Colonic mucosa (tissue), 4 donors: ENCODE measurements around the gene AIG1. TPM values are rescaled to one million over a fixed set of nuclear protein-coding genes. Genes with fewer than 3 reads are reported as not detected.
A peak's percentile ranks its signal among the peaks of the same experiment; 100 is the strongest.

Source experiments
- DNase-seq: peaks from one replicate; pipeline ENCODE4 v3.0.0-alpha.2; 2020
- H3K27ac ChIP-seq: fragments of 200-600 bp; one replicate; pipeline ENCODE4 v1.8.0; 2021
- H3K27me3 ChIP-seq: fragments of 200-600 bp; one replicate; pipeline ENCODE4 v1.8.0; 2021
- H3K36me3 ChIP-seq: fragments of 200-600 bp; one replicate; pipeline ENCODE4 v1.8.0; 2021
- H3K4me1 ChIP-seq: fragments of 200-600 bp; one replicate; pipeline ENCODE4 v1.8.0; 2021; ENCODE audit warnings: mild to moderate bottlenecking
- H3K4me3 ChIP-seq: fragments of 200-600 bp; one replicate; pipeline ENCODE4 v1.8.0; 2021
- H3K9ac ChIP-seq, 2 donors: one replicate each; pipeline ENCODE4 v1.7.0; 2013; ENCODE audit warnings: control low read depth in 2 of 2, low read depth in 2 of 2, low read length in 2 of 2
- H3K9me3 ChIP-seq: fragments of 200-600 bp; one replicate; pipeline ENCODE4 v1.8.0; 2021
- CTCF ChIP-seq: fragments of 200-600 bp; IDR thresholded peaks from one replicate; pipeline ENCODE4 v1.8.0; 2022; ENCODE audit warnings: antibody characterized with exemption, mild to moderate bottlenecking
- intact Hi-C: fragments of 100-400 bp; cut with DNase I; formaldehyde crosslinking; loops from one replicate; pipeline ENCODE4 v1.14.1; 2022
- total RNA-seq, 2 donors: library from RNA; stranded (reverse); fragmentation: NEBNext Ultra II Directional in 1 of 2; extraction: Animal tissue kit (Norgen Biotek cat#: 25700) in 1 of 2; gene quantifications; one replicate each; pipeline ENCODE4 v1.2.1, GENCODE V29; 2021
- donor health status: healthy.
- donor health status: DM: no; HTN: no; CAD: no.
- donor health status: DM: no; HTN: no; CAD: no.

The AIG1 gene
- total RNA-seq, 2 donors from 2014 or later, result 24.2 to 28.8 TPM

DNA sequence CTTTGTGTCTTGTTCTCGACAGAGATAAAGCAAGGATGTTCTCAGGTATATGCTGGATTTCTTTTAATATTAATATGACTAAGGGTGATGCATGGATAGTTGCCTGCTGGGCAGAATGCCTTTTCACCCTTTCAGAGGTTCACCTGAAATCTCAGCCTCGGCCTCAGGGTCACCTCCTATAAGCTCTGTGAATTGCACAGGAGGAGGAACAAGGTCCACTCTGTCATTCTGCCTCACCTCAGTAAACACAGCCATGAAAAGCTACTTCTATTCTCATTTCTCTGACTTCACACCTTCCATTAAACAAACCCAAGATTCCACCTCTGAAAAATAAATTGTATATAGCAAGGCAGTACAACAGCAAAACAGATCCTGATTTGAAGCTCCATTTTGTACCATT is 38.1 kb upstream of the AIG1 start:
- no peak overlapping the region for H3K27ac ChIP-seq
- TF ChIP-seq CTCF, result no peak
- intact Hi-C loops, result no loop called here
- no peak overlapping the region for H3K4me3 ChIP-seq
- H3K4me1 ChIP-seq, result no peaks in the 10 kb centered on the region
- H3K9ac ChIP-seq, result no peak overlapping the region
- H3K27me3 ChIP-seq, result no peaks in the 10 kb centered on the region
- no peak for DNase-seq
- H3K36me3 ChIP-seq, result no peaks in the 10 kb centered on the region
- H3K9me3 ChIP-seq, result no peaks in the 10 kb centered on the region

- no peaks in the 10 kb centered on the region for H3K36me3 ChIP-seq
- H3K4me3 ChIP-seq, result no peak overlapping the region
- no peak overlapping the region for H3K9ac ChIP-seq
- DNase-seq, result no peak
- no peak overlapping the region for H3K27ac ChIP-seq
- H3K27me3 ChIP-seq, result no peaks in the 10 kb centered on the region
- no peaks in the 10 kb centered on the region for H3K4me1 ChIP-seq
- no peaks in the 10 kb centered on the region for H3K9me3 ChIP-seq
- no peak for TF ChIP-seq CTCF
- intact Hi-C loops, result no loop called here
Observed at GRCh38 chr6:143023695-143024094, 37.0 kb upstream of the AIG1 start.

- Histone ChIP-seq H3K9me3 (no peaks in the 10 kb centered on the region), H3K4me1 (no peaks in the 10 kb centered on the region), H3K4me3 (no peak overlapping the region), H3K27me3 (no peaks in the 10 kb centered on the region), H3K27ac (no peak overlapping the region), H3K9ac (no peak overlapping the region), H3K36me3 (no peaks in the 10 kb centered on the region)
- intact Hi-C loops, result no loop called here
- DNase-seq, result no peak
- TF ChIP-seq CTCF, result no peak
Observed at GRCh38 chr6:143024977-143025376, 35.7 kb upstream of the AIG1 start.

- H3K4me3 ChIP-seq, result no peak overlapping the region
- intact Hi-C loops, result loop anchor here (2.0 kb wide), 1 partner anchor 334 kb away; no protein-coding TSS in a partner anchor
- peak; percentile 33 for DNase-seq
- H3K4me1 ChIP-seq, result no peaks in the 10 kb centered on the region
- TF ChIP-seq CTCF, result peak; percentile 35
- no peaks in the 10 kb centered on the region for H3K36me3 ChIP-seq
- no peak overlapping the region for H3K9ac ChIP-seq
- no peaks in the 10 kb centered on the region for H3K9me3 ChIP-seq
- H3K27me3 ChIP-seq, result no peaks in the 10 kb centered on the region
- H3K27ac ChIP-seq, result no peak overlapping the region
Observed at GRCh38 chr6:143026696-143027449, 33.8 kb upstream of the AIG1 start.

DNA sequence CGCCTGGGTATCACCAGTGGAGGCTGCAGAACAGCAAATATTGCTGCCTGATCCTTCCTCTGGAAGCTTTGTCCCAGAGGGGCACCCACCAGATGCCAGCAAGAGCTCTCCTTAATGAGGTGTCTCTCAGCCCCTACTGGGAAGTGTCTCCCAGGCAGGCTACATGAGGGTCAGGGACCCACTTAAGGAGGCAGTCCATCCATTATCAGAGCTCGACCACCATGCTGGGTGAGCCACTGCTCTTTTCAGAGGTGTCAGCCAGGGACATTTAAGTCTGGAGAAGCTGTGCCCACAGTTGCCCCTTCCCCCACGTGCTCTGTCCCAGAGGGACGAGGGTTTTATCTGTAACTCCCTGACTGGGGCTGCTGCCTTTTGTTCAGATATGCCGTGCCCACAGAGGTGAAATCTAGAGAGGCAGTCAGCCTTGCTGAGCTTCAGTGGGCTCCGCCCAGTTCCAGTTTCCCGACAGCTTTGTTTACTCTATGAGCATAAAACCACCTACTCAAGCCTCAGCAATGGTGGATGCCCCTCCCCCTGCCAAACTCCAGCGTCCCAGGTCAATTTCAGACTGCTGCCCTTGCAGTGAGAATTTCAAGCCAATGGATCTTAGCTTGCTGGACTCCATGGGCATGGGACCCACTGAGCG is 25.9 kb upstream of the AIG1 start:
- Histone ChIP-seq H3K9ac (no peak overlapping the region), H3K4me3 (no peak overlapping the region), H3K9me3 (no peaks in the 10 kb centered on the region), H3K27me3 (no peaks in the 10 kb centered on the region), H3K27ac (no peak overlapping the region), H3K4me1 (no peaks in the 10 kb centered on the region), H3K36me3 (no peaks in the 10 kb centered on the region)
- DNase-seq, result peak; percentile 68
- TF ChIP-seq CTCF, result no peak
- intact Hi-C loops, result loop anchor here (10.0 kb wide), 1 partner anchor 80 kb away; no protein-coding TSS in a partner anchor
